ENCODE results near the gene ATP6AP1. TPM values are rescaled to one million over a fixed set of nuclear protein-coding genes. Genes with fewer than 3 reads are reported as not detected.

The ATP6AP1 gene
- total RNA-seq, 1 experiment from 2014 or later = 221 TPM

DNA sequence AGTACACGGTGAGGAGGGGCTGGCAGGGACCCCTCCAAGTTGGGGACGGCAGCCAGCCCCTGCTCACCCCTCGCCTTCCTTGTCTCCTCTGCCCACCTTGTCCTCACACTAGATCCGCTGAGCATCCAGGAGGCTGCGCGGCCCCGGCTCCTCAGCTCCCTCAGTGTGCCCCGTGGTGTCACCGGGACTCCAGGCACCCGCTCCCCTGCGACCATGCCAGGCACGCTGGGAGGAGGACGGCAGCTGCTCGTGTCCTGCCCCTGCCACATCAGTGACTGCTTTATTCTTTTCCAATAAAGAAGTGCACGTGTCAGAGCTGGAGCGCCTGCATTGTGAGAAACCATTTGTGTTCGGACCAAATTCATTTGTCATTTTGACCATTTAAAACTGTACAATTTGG is 21.8 kb downstream of the ATP6AP1 start:
- Histone ChIP-seq H3K36me3 (ENCODE audit: control insufficient read depth, insufficient read depth, low read length) (peaks cover 2% of the 10 kb centered on the region; the same call in 1 of the 2 replicates), H3K9me3 (ENCODE audit: control insufficient read depth, insufficient read depth, low read depth, low read length) (no peaks in the 10 kb centered on the region), H3K27ac (ENCODE audit: low read length) (no peak overlapping the region), H3K4me3 (ENCODE audit: low read depth in 2 of 2, low read length in 2 of 2) (no peak overlapping the region), H3K4me1 (ENCODE audit: control insufficient read depth, insufficient read depth, low read length) (peaks cover 5% of the 10 kb centered on the region), H3K27me3 (ENCODE audit: control insufficient read depth, insufficient read depth, low read length) (no peaks in the 10 kb centered on the region)
- in situ Hi-C loops (cut with HindIII; ENCODE audit: low pct_unique_long_range_greater_than_20kb, low sequenced_read_pairs) = no loop called here
- ChIA-PET CTCF (no interaction called here), POLR2A (no interaction called here)
- no TSS peak for BruUV-seq (replicated peaks)
- DNase-seq (ENCODE audit: low read depth, low spot score) = no peak
- ATAC-seq = no peak
- intact Hi-C loops (cut with micrococcal nuclease; ENCODE audit: unreplicated experiment) = no loop called here
- TF ChIP-seq, protein P1, sequence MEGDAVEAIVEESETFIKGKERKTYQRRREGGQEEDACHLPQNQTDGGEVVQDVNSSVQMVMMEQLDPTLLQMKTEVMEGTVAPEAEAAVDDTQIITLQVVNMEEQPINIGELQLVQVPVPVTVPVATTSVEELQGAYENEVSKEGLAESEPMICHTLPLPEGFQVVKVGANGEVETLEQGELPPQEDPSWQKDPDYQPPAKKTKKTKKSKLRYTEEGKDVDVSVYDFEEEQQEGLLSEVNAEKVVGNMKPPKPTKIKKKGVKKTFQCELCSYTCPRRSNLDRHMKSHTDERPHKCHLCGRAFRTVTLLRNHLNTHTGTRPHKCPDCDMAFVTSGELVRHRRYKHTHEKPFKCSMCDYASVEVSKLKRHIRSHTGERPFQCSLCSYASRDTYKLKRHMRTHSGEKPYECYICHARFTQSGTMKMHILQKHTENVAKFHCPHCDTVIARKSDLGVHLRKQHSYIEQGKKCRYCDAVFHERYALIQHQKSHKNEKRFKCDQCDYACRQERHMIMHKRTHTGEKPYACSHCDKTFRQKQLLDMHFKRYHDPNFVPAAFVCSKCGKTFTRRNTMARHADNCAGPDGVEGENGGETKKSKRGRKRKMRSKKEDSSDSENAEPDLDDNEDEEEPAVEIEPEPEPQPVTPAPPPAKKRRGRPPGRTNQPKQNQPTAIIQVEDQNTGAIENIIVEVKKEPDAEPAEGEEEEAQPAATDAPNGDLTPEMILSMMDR (IDR thresholded peaks at IDR 0.05) = no peak
- TF ChIP-seq POLR2AphosphoS5 (IDR thresholded peaks at IDR 0.05; ENCODE audit: low read depth, low read length) = no peak
- no peak for TF ChIP-seq TCF7L2 (IDR thresholded peaks at IDR 0.05; ENCODE audit: low read depth, low read length)
- TF ChIP-seq, protein P2, sequence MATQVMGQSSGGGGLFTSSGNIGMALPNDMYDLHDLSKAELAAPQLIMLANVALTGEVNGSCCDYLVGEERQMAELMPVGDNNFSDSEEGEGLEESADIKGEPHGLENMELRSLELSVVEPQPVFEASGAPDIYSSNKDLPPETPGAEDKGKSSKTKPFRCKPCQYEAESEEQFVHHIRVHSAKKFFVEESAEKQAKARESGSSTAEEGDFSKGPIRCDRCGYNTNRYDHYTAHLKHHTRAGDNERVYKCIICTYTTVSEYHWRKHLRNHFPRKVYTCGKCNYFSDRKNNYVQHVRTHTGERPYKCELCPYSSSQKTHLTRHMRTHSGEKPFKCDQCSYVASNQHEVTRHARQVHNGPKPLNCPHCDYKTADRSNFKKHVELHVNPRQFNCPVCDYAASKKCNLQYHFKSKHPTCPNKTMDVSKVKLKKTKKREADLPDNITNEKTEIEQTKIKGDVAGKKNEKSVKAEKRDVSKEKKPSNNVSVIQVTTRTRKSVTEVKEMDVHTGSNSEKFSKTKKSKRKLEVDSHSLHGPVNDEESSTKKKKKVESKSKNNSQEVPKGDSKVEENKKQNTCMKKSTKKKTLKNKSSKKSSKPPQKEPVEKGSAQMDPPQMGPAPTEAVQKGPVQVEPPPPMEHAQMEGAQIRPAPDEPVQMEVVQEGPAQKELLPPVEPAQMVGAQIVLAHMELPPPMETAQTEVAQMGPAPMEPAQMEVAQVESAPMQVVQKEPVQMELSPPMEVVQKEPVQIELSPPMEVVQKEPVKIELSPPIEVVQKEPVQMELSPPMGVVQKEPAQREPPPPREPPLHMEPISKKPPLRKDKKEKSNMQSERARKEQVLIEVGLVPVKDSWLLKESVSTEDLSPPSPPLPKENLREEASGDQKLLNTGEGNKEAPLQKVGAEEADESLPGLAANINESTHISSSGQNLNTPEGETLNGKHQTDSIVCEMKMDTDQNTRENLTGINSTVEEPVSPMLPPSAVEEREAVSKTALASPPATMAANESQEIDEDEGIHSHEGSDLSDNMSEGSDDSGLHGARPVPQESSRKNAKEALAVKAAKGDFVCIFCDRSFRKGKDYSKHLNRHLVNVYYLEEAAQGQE (IDR thresholded peaks at IDR 0.05; ENCODE audit: insufficient read depth in 1 of 2, low read depth in 2 of 2, low read length in 1 of 2) = no peak
- TF ChIP-seq SIN3A (IDR thresholded peaks at IDR 0.05; ENCODE audit: borderline replicate concordance, insufficient read depth, low read depth, low read length) = no peak

DNA sequence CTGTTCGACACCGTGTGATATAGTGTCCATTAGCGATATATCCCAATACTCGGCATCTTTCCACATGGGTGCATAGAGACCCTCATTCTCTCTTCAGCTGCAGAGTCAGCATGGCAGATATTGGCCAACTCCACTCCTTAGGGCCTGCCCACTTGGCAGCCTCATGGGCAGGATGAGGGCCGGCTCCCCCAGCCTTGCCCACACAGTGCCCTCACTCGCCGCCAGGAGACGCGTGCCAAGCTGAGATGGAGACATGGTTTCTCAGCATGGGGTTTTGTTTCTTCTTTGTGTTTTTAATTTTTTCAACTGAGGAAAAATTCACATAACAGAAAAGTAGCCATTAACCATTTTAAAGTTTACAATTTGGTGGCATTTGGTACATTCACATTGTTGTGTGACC is 24.3 kb downstream of the ATP6AP1 start:
- no peak for ATAC-seq
- ChIA-PET POLR2A (no interaction called here), CTCF (no interaction called here)
- TF ChIP-seq TCF7L2 (IDR thresholded peaks at IDR 0.05; ENCODE audit: low read depth, low read length) (no peak), SIN3A (IDR thresholded peaks at IDR 0.05; ENCODE audit: borderline replicate concordance, insufficient read depth, low read depth, low read length) (no peak), POLR2AphosphoS5 (IDR thresholded peaks at IDR 0.05; ENCODE audit: low read depth, low read length) (no peak)
- TF ChIP-seq, protein P2 (IDR thresholded peaks at IDR 0.05; ENCODE audit: insufficient read depth in 1 of 2, low read depth in 2 of 2, low read length in 1 of 2) = no peak
- TF ChIP-seq, protein P1 (IDR thresholded peaks at IDR 0.05) = no peak
- DNase-seq (ENCODE audit: low read depth, low spot score) = no peak
- intact Hi-C loops (cut with micrococcal nuclease; ENCODE audit: unreplicated experiment) (no loop called here), in situ Hi-C loops (cut with HindIII; ENCODE audit: low pct_unique_long_range_greater_than_20kb, low sequenced_read_pairs) (no loop called here)
- peaks cover 2% of the 10 kb centered on the region; the same call in 1 of the 2 replicates for H3K36me3 ChIP-seq (ENCODE audit: control insufficient read depth, insufficient read depth, low read length)
- H3K27me3 ChIP-seq (ENCODE audit: control insufficient read depth, insufficient read depth, low read length) = no peaks in the 10 kb centered on the region
- no peak overlapping the region for H3K27ac ChIP-seq (ENCODE audit: low read length)
- no peak overlapping the region for H3K4me3 ChIP-seq (ENCODE audit: low read depth in 2 of 2, low read length in 2 of 2)
- no TSS peak for BruUV-seq (replicated peaks)
- H3K9me3 ChIP-seq (ENCODE audit: control insufficient read depth, insufficient read depth, low read depth, low read length) = no peaks in the 10 kb centered on the region
- H3K4me1 ChIP-seq (ENCODE audit: control insufficient read depth, insufficient read depth, low read length) = no peaks in the 10 kb centered on the region
